DMS114 treated with DMSO at 0.1 percent for 48 hours (cell line): ENCODE data around the gene MLH3.
"Not testable (repeated sequence)": the region's sequence is repeated elsewhere in the genome, so short reads cannot be mapped to it uniquely, and the experiment has no call there.

Source experiments
- DNase-seq: peaks from one replicate; lab custom pipeline; 2025; ENCODE audit not compliant: unreplicated experiment; lab: John Stamatoyannopoulos, UW

MLH3 gene

DNA sequence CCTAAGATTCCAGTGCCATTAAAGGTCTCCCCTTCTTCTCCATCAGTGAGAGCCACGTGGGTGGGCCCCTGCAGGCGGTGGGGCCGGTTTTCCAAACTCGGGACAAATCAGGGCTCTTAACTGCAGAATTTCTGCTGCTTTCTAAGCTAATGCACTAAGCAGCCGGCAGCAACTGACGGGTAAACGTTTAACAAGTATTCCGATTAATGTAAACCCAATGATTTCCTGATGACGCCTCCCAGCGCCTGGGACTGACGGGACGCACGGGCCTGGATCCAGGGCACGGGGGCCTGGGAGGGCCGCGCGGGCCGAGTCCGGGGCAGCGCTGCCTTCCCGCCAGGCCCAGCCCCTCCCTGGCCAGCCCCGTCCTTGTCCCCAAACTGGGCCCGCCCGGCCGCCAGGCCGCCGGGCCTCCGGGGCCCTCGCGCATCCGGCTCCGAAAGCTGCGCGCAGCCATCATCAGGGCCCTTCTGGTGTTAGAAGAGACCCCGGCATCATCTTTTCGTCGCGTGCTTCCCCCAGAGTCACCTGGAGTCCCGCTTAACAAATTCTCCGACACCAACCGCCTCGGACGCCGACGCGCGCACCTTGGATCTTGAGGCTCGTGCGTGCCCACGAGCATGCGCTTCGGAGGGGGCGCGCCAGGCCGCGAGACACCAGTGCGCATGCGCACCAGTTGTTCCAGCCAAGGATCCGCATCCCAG, at the start of gene MLH3:
TSS of gene MLH3 (minus strand) at position 616 of the 704 bp plus-strand sequence. CDS start 1,812 bp downstream, outside the sequence.
- peak; percentile 73 for DNase-seq

DNA sequence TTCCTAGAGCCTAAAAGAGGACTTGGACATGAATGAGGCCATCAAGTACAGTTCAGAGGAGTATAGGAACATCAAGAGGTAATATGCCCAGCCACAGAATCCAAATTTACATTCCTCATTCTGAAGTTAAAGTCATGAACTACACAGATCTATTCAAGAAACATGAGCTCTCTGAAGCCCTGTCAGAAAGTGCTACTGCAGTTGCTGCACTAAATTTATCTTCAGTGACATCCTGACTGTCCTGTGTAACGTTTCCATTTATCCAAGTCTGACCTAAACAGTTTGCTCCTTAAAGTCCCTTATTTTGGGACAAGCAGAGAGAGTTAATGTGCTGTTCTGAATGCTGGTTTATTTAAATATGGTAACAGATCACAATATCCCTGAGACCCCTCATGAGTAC, 47.4 kb upstream of the MLH3 start:
- no peak for DNase-seq

DNA sequence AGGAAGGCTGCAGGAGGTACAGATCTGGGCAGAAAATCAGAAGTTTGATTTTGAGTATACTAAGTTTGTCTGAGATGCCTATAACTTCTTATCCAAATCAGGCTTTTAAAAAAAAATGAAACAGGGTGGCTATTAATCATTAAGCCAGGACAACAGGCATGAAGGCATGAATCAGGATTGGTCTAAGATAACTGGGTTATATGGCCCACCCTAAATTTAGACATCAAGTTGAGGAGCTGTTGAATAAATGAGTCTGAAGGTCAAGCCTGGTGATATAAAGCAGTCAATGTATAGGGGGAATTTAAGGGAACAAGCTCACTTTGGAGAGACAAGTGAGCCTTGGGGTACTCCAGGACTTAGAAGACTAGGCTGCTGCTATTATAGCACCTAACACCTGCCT, 46.9 kb upstream of the MLH3 start:
- DNase-seq, result no peak

DNA sequence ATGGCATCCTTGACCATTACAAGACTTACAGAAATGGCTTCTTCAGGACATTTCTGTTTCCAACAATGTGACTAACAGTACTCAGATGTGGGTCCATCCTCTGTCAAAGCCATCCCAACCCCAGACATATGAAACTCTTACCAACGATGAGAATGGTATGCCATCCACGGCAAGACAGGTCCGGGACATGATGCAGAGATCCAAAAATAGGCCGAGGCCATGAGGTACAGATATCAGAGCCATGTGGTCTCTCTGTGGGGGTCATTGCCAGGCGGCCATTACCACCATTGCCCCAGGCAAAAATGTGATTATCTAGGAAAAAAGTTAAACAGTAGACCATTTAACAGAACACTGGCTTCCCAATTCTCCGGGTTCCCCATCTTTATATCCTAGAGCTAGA, 45.7 kb upstream of the MLH3 start:
- DNase-seq, result no peak

DNA sequence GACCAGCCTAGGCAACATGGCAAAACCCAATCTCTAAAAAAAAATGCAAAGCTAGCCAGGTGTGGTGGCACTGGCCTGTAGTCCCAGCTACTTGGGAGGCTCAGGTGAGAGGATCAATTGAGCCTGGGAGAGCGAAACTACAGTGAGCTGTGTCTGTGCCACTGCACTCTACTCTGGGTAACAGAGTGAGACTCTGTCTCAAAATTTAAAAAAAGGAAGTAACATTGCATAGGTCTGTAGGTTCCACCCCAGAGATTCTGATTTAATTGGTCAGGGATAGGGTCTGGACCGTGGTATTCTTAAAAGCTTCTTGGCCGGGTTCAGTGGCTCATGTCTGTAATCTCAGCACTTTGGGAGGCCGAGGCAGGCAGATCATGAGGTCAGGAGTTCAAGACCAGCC, 44.4 kb upstream of the MLH3 start:
- no peak for DNase-seq

DNA sequence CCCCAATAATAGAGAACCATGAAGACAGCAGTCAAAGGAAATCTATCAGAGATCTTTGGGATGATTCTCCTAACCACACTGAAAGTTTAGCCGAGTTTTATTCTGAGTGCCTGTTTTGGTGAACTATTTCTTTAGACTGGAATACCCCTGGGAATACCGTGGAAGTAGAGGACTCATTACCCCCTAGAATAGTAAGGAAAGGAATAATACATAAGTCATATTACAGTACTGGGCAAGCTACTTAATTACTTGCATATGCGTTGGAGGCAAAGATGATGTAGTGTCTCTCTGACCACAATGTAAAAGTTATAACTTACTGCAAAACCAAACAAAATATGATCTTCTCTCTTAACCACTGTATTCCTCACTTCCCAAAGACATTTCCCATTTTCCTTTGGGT, 43.6 kb upstream of the MLH3 start:
- DNase-seq, result no peak

DNA sequence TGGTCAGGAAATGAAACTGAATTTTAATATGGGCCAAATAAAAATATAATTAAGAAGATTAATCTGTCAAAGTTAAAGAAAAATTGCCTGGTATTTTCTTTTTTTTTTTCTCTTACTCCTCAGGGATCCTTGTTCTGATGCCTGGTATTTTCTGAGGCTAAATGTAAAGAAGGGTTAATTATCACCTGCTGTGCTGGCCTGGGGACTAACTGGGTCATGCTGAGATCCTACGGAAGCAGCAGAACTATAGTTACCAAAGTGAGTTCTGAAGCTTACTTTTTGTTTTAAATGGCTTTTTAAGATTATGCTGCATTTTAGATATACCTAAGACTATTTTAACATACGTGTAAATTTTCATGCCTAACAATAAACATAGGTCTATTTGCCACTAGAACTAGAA, 41.4 kb upstream of the MLH3 start:
- no peak for DNase-seq

DNA sequence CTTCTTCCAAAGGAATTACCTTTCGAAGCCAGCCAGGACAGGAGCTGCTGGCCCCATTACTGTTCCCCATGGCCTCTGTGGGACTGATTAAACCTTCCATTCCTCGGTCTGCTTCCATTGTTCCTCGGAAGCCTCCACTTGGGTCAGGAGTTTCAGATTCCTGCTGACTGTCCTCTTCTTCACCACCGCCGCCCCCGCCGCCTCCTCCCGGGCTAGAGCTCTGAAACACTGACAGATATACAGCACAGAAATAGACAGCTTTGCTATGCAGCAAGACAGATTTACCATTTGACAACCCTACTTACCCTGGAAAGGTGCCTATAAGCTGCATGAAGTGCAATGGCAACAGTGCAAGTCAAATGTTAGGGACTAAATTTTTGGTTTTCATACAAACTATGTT, 40.0 kb upstream of the MLH3 start:
- DNase-seq, result no peak

DNA sequence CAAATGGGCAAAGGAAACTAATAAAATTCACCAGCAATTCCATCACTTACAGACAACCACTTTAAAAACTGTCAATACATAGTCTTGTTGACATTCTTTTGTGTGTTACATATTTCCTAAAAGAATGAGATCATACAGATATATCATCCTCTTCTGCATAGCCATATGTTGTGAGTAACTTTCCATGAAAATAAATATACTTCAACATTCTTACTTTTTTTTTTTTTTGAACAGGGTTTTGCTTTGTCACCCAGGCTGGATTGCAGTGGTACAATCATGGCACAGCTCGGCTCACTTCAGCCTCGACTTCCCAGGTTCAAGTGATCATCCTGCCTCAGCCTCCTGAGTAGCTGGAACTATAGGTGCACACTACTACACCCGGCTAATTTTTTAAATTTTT, 39.1 kb upstream of the MLH3 start:
- DNase-seq, result no peak

DNA sequence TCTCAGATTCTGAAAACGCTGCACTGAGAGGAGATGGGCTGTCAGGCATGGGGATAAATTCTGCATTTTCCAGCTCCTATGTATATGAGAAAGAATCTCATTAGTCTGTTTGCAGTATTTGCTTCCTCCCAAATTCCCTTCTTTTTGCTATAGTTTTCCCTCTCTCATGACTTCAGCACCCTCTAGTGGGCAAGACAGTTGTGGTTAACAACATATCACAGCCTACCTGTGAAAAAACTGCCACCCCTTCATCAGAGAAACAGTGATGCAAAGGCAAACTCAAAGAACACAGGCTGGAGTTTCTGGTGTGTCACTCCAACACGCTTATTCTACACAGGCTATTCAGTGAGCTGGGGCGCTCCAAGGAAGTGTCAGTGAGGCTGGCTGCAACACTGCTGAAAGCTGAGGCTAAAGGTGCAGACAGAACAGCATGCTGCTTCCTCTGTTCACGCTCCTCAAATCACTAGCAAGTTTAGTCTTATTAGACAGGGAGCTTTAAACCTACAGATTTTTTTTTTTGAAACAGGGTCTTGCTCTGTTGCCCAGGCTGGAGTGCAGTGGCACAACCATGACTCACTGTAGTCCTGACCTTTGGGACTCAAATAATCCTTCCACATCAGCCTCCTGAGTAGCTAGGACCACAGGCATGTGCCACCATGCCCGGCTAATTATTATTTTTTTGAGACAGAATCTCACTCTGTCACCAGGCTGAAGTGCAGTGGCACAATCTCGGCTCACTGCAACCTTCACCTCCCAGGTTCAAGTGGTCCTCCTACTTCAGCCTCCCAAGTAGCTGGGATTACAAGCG, 37.5 kb upstream of the MLH3 start:
- DNase-seq, result peak; percentile 22

DNA sequence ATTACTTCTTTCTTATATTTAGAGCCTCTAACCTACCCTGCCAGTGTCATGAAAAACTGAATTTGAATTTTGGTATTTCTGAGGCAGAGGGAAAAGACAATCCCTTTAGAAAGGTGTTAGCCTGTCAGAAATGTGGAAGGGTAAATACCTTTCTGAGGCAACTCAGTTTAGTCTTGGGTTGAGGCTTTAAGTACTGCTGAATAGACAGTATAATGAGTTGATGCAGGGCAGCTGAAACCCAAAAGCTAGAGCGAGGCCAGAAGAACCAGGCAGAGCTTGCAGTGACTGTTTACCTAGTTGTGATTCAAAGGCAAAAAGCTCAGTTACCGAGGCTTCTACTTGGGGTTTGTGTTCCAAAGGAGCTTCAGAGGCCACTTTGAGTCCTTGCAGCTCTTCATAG, 36.9 kb upstream of the MLH3 start:
- DNase-seq, result no peak

DNA sequence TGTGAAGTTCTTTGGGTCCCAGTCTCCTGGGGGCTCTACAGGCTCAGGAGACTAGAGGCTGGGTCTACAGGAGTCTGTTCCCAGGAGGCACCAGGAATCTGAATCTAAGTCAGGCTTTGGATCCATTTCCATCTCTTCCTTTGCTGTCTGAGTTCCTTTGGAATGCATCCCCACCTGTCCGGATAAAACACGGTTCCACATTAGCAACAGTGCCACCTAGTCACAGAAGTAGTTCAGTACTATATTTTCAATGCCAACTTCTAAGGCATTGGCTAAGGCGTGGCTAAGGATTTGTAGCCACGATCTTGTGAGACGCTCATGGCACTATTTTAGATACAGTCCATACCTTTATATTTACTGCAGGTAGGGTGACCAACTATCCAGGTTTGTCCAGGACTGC, 33.2 kb upstream of the MLH3 start:
- no peak for DNase-seq

DNA sequence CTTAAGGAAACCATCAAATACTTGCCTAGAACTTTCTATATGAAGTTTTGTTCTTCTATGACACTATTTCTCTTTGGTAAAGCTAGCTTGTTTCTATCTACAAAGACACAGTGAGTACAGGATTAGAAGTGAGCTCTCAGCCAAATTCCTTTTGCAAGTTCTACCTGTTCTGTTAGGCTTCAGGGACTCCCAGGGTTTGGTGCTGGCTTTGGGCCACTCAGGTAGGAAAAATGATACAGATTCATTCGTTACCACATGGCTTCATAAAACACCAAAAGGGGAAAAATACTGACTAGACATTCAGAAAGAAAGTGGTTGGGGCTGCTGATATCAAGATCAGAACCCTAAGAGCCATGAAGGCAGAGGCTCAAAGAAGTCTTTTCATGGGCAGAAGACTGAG, 32.0 kb upstream of the MLH3 start:
- DNase-seq, result no peak

DNA sequence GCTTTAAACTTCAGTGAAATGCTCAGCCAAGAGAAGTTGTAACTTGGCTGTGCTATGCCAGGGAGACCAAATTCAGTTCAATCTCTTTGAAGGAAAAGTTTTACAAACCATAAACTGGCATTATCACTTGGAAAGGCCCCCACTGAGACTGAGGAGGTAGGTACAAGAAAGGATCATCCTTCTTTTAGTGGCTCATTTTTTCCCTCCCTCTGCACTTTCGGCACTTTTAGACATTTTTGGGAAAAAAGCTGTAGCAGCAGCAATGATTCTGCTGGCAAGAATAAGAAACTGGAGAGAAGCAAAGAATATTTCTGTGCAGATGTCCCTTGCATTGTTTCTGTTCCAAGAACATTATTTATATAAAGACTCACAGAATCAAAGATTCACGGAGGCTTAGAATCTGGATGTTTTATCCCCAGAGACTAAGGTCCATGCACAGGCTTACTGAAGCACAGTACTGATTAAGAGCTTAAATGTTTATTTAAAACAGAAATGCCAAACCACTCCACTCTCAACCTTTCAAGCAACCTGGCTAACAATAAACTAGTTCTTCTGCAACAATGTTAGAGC, 30.5 kb upstream of the MLH3 start:
- DNase-seq, result no peak

DNA sequence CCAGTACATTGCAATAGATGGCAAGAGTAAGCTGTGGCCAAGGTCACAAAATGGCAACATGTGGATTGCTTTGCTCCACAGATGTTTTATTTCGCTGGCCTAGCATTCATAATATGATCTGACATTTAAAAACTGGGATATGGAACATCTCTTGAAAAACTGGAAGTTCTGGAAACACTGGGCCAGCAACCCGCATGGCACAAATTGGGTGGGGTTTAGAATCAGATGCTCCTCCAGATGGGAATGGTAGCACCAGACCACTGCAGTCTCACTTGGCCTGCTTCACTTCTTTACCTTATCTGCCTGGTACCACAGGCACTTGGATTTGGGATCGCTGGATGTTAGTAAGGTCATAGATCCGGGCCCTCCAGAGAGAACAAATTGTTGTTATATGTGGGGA, 28.3 kb upstream of the MLH3 start:
- DNase-seq, result no peak

DNA sequence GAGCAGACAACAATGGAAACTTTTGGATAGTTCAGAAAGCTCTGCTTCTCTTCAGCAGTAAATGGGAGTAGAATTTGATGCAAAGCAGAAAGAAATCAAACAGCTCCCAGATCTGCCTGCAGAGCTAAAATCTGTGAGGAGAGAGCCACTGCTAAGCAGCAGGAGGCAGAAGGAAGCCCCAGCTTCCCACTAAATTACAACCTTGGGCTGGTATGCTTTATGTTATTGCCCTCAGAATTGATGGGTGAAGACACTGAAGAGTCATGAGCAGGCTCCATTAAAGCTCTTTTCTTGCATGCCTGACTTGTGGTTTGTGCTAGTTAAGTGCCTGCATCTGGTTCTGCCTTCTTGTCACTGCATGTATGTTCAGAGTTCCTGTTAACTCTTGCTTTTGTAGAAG, 26.5 kb upstream of the MLH3 start:
- DNase-seq, result no peak

DNA sequence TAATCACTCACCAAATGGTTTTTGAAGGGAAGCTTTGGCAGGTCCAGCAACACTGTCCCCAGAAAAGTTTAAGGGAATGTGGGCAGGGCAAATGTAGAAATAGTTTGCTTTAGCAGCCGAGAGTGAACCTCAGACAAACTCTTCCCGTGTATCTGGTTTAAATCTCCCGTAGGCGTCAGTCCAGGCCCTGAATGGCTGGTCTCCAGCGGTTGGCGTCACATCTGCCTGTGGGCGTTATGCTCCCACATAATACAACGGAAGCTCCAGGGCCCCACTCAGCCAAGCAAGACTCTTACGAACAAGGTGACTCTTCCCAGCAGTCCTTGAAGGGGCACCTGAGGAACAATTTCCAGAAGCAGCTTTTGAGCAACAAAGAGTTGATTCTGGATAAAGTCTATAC, 19.1 kb upstream of the MLH3 start:
- DNase-seq, result no peak

DNA sequence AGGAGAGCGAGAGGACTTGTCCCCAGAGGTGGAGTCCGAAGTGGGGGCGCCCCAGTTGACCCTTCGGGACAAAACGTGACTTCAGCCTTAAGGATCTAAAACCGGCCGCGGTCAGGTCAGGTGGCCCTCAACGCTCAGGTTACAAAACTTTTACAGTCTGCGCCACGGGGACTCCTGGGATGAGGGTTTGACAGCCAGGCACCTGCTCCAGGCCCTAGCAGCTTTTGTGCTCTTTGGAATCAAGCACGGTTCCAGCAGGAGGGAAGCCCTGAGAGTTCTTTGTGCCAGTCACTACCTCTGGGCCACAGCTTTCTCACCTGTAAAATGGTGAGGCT, 18.5 kb upstream of the MLH3 start:
- no peak for DNase-seq

DNA sequence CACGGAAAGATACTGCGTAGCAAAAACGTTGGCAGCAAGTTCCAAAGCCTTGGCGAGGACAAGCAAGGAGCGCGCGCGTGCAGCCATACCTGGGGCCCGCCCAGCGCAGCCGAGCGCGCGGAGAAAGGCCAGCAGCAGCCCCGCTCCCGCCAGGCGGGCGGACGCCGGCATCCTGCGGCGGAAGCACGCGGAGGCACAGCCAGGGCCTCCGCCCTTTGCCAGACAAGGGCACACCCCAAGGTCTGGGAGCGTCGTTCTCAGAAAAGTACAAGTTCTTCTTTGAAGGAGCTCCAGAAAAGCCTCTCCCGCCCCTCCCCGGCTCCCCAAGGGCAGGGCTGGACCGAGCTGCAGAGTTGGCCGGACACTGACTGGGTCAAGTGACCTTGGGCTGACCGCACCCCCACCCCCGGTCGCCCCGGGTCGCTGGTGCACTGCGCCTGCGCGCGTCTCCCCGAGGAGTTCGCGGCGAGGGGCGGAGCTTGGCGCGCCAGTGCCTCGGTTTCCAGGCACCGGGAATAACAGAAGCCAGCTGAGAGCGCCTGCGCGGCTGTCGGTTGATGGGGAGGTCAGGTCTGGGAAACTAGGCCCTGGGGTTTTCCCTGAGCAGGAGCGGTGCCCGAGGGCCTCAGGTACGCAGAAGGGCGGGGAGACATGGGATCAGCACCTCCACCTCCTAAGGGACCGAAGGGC, 18.0 kb upstream of the MLH3 start, which contains the start of gene ZC2HC1C:
TSS of gene ZC2HC1C (plus strand) at position 521 of the 690 bp plus-strand sequence. CDS start 933 bp downstream, outside the sequence.
- DNase-seq, result peak; percentile 25

DNA sequence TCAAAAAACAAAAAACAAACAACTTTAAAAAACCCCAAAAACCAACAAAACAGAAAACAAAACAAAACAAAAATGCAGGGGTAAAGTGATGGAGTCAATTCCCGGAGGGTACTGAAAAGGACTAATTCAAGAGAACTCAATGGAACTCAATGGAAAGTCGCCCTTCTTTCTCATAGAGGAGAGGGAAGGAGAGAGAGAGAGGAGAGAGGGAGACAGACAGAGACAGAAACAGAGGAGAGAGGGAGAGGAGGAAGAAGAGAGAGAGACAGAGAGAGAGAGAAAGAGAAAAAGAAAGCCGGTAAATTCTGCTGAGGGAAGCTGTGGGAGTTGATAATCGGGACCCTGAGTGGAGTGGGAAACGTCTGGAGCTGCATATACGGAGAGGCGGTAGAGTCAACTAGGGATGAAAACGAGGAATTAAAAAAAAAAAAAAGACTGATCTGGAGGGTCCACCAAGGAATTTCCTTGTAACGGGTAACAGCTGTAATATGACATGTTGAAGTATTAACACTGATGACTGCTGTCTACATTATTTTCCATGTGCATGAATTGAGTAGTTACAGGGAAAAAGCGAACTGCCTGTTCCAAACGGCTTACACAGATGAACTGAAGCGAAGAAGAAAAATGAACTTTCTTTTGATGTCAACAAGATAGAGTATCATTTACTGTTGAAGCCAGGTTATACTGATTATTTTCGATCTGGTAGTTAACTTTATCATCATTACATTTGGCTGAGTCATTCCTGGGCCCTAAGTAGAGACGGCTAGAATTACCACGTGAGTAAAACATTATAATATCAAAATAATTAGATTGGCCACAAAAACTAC, 17.2 kb upstream of the MLH3 start:
- DNase-seq, result no peak

DNA sequence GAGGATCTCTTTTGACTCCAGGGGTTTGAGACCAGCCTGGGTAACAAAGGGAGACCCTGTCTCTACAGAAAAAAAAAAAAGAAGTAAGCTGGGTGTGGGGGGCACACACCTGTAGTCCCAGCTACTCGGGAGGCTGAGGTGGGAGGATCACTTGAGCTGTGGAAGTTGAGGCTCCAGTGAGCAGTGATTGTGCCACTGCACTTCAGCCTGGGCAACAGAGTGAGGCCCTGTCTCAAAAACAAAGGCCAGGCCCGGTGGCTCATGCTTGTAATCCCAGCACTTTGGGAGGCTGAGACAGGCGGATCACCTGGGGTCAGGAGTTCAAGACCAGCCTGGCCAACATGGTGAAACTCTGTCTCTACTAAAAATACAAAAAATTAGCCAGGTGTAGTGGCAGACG, 16.5 kb upstream of the MLH3 start:
- DNase-seq, result not testable (repeated sequence)
